CD1c-positive myeloid dendritic cell (primary cell): ENCODE measurements around the gene JAML.
A peak's percentile ranks its signal among the peaks of the same experiment; 100 is the strongest.

ENCODE experiments used
- DNase-seq: peaks from one replicate; pipeline ENCODE4 v3.0.0-alpha.2; 2016; ENCODE audit errors: extremely low spot score

Gene JAML

DNA sequence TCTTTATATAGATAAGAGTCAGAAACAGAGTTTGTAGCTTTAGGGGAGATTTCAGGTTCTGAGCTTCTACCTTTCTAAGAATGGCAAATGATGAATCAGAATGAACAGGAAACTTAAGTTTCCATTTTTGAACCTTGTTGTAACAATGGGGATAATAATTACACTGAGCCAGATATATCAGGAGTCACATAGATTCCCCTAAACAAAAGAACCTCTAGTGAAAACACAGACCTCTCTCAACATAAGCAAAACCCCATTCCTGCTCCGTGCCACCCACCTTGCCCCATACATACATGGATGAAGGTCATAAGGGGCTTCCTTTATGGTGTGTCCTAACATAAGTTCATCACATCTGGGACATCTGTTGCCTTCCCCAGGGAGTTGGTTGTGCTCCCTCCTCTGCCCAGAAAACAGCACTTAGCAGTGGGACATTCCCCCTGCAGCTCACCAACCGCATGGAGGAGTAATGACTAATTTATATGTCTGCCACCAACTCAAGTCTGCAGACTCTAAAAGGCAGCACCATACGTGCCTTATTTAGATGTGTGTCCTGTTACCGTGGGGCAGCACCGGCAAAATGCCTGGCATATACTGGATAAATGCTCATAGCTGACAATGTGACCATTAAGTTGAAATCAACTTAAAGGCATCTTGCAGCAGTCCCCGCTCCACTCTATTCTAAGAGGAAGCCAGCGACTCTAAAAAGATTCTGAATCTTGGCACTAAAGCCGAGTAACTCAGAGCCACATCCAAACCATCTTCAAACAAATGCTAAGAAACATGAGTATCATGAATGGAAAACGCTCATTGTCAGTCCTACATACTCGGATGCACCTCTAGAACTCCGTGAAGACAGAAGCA, 8.0 kb downstream of the JAML start:
- peak; percentile 50 for DNase-seq

DNA sequence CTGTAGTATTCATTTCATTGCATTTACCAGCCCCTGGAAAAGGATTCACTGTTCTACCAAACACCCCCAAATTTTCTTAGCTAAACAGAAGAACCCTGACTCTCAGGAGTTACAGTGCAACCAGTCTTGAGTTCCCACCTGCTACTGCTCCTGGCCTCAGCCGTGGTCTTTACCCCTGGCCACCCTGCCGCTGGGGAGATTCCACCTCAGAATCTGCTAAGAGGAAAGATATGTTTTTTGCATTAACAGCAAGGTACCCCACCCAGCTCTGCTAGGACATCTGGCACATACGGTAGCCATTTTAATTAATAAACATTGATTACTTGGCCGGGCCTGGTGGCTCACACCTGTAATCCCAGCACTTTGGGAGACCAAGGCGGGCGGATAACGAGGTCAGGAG, 9.0 kb downstream of the JAML start:
- no peak for DNase-seq

DNA sequence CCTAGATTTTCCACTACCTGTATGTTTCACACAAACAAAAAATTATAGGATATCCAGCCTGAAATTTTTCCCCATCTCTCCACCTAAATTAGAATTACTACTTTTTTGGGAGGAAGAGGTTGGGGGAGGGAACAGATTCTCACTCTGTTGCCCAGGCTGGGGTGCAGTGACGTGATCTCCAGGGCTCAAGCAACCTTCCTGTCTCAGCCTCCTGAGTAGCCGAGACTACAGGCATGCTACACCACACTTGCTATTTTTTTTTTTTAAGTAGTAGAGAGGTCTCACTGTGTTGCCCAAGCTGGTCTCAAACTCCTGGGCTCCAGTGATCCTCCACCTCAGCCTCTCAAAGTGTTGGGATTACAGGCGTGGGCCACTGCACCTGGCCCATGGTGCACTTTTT, 9.5 kb downstream of the JAML start:
- peak; percentile 38 for DNase-seq

DNA sequence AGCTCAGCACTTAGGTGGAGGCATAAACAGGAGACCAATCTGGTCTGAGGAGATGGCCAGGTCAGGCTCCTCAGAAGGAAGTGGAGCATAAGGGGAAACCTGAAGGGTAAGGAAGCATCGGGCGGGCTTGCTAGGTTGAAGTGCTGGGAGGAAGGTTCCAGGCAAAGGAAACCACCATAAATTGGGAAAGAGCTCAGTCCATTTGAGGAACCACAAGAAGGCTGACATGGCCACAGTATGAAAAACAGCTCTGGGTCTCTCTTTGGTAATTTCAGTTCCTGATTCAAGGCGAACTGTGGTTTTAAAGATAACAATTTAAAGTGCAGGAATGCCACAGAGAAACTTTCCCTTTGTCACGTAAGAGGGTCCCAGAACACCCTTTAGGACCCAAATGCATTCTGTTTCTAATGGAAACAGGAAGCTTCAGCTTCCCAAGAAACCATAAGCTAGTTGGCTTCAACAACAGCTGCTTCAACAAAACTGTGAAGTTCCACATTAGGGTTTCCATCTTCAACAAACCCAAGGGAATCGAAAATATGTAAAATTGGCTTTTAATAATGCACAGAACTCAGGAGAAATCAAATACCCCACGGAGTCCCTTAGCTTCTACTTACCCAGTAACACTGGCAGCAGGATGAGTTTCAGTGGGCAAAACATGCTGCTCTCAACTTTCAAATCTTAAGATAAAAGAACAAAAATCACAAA, 10.4 kb downstream of the JAML start:
- DNase-seq, result peak; percentile 95

DNA sequence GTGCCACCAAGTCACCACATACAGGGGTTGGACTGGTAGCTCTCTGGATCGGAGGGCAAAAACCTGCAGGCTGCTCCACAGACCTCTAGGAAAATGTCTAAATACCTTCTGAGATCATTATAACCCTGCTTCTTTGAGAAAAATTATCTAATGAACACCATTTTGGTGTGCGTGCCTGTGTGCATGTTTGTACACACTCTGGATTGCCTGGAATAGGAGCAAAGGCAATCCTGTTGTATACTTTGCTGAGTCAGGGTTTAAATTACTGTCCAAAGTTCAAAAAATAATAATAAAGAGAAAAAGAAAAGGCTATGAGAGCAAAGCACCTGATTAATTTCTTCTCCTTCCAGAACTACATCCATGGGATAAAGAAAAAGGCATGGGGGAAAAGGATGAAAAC, 11.0 kb downstream of the JAML start:
- no peak for DNase-seq

DNA sequence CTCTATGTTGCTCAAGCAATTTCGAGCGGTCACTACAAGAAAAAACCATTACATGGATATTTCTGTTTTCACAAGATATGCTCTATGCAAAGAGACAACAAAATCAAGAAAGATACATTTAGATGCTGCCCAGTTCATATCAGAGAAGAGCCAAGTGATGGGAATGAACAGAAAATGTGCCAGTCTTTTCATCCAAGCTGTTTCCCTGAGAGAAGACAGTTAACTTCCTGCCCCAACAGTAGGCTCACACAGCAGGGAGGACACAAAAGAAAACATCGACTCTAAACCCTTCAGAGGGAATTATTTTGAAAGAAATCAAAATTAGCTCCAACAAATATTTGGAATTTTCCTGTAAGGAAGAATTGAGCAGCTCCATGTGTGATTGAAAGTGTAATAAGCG, 11.6 kb downstream of the JAML start:
- no peak for DNase-seq

DNA sequence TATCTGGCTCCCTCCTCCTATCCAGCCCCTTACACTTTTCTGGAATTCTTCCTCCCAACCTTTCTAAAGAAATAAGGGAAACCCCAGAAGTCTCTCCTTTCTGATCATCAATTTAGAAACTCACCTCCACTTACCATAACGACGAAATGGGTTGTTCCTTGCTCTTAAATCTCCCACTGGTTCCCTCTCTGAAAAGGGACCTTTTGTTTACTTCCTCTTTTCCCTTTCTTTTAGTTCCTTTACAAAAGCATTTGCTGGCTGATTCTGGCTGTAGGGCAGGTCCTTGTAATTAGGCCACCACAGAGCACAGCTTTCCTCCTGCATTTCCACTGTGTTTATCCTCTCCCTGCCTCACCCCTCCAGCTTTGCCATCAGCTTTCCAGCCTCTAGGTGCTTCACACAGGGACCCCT, 12.0 kb downstream of the JAML start:
- peak; percentile 74 for DNase-seq

DNA sequence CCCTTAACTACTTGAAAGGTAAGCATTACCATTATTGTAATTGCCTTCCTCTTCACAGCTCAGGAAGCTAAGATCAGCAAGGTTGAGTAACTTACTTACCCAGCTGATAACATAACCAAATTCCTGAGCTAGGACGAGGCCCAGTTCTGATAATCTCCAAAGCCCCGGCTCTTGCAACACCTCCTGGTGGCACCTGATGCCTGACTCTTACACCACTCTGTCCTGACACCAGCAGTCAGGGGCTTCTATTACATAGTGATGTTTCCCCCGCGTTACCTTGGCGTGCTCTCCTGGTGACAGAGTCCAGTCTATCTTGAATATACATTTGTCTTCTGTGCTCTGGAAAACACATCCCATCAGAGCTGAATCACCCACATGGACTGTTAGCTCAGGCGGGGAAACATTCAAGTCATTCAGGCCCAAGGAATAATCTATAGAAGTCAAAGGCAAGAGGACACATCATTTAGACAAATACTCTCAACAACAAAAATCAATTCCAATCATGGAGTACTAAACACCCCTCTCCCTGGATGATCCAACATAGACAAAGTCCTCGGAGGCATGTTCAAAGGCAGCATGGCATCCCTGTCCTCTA, 12.6 kb downstream of the JAML start:
- no peak for DNase-seq

DNA sequence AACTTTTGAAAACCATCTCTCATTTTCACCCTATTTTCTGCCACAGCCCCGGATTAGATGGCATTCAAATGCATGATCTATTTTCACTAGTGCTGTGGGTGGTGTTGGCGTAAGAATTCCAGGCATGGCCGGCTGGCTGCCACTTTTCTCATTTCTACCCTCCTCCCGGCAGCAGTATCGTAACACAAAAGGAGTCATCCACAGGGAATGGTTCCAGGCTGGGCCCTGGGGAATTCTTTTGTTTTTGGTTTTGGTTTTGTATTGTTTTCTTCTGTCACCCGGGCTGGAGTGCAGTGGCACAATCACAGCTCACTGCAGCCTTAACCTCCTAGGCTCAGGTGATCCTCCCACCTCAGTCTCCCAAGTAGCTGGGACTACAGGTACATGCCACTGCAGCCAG, 13.8 kb downstream of the JAML start:
- DNase-seq, result no peak

DNA sequence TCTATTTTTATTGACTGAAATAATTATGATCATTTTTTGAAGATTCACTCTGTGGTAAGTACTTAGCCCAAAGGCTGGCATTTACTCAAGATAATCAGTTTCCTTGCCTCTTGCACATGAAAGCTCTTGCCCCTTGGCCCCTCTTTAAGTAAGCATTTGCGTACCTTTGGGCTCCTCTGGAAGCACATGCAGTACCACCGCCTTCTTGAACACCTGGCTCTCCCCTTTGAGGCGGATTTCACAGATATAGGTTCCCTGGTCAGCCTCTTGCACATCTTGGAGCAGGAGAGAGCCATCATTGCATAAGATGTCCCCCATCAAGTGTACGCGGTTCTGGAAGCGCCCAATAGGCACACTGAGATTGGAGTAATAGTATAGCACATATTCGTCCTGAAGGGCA, 14.5 kb downstream of the JAML start:
- DNase-seq, result no peak

DNA sequence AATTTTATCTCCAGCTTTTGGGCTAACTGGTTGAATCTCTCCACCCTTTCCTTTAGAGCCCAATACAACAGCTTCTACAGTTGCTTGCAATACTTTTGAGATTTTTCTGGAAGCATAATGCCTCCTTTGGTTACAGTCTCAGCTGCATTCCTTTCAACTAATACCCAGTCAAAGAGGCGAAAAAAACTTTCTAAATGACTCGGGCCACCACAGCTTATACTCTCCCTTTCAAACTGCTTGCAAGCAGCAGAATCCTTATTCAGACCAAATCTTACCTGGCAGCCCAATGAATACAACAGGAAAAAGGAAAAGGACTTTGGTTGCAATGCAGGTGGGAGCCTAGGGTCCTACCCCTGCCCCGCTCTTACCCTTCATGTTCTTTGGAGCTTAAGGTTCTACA, 15.8 kb downstream of the JAML start:
- no peak for DNase-seq

DNA sequence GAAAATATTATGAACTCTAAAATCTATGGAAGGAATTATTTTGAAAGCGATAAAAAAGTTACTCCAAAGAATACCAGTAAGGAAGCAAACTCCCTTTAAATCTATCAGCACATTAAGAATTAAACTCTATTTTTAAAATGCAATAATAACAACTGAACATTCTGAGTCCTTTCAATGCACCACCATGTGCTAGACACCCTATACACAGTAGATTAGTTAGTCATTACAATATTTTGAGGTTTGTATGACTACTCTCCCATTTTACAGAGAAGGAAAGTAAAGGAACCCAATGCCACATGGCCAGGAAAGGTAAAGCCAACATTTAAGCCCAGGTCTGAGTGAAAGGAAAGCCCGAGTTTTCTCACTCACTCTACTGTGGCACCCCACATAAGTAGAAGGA, 17.7 kb downstream of the JAML start:
- DNase-seq, result no peak

DNA sequence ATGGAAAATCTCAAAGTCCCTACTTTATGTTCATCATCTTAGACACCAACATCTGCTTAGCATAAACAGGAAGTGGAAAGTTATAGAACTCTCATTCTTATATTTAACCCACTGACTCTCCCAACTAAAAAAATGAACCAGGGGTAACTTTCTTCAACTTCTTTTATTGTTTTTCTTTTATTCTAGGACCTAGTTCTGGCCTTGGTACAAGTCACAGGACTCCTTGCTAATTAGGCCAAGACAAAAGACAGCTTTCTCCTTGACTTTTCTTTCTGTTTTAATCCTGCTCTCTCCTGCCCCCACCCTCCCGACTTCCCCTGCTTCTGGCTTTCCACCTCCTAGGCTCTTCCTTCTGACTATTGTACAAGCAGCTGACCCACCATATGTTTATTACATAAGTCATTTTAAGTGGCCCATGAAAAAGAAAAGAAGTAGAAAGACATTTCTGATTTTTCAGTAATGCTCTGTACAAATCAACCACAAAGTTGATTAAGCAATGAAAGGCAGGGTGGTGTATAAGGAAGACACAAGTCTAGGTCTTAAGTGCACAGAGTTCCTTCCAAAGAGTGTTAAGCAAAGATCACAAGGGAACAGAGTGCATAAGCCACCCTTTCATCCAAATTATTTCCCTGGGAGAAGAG, 18.3 kb downstream of the JAML start:
- peak; percentile 65 for DNase-seq

DNA sequence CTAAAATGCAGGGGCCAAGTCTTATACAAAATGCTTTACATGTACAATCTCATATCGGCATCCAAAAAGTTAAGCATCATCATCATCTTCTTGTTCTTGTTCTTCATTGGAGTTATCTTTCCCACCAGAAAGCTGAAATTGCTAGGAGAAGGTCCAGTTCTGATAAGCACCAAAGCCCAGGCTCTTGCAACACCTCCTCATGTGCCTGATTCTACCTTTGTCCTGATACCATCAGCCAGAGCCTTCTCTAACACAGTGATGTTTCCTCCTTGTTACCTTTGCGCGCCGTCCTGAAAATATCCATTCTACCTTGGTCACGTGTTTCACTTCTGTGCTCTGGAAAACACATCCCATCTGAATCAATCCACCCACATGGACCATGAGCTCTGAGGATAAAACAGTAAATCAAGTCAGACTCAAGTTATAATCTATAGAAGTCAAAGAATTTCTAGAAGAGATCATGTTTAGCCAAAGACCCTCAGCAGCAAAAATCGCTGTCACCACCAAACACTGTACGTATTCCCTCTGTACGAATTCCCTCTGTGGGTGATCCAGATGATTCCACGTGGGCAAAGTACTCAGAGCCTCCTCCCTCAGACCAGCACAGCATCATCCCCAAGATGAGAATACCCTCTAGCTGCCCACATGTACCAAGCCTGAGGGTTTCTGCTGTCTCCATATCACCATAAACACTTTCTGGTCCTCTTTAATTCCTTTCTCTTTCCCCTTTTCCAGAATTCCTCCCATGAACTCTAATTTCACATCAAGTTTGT, 19.0 kb downstream of the JAML start:
- no peak for DNase-seq

DNA sequence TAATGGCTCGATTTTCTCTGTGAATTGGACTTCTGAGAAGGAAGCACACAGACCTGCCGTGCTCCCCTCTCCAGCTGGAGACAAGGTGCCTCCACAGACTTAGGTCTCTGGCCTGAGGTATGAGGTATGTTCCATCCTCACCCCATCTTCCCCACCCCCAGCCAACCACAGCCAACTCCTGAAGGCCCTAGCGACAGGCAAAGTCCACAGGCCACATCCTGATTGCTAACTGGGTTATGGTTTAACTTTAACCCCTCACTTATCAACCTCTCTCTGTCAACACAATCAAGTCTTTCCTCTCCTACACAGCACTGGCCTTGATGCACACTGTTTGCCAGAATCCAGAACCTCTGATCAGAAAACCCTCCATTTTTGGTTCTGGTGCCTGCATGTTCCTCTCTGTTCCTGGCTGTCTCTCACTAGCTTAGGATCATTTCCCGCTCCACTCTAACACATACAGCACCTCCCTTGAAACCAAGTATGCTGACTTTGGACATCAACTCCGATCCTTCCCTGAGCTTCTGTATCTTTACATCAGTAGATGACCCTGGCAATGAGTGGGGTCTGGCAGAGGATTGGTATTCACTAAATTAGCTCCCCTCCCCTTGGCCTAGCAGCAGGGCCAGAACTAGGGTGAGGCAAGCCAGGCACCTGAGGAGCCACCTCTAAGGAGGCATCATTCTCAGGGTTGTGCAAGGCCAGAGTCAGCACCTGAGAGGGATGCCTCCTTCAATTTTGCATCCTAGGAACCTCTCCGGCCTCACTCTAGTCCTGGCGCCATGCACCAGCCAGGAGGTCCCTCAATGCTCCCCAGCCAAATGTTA, 22.0 kb downstream of the JAML start:
- no peak for DNase-seq

DNA sequence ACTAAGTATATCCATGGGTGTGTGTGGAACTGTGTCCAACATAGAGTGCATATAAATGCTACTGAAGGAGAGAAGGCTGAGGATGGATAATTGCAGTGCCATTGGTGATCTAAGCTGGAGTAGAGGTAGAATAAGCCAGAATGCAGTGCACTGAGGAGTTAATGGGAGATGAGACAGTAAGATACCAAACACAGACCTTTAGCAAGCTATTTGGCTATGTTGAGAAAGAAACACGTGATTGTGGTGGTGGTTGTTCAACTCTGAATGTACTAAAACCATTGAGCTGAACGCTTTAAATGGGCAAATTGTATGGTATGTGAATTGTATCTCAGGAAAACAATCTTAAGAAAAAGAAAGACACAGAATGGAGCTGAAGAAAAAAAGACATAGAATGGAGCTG, 22.8 kb downstream of the JAML start:
- no peak for DNase-seq

DNA sequence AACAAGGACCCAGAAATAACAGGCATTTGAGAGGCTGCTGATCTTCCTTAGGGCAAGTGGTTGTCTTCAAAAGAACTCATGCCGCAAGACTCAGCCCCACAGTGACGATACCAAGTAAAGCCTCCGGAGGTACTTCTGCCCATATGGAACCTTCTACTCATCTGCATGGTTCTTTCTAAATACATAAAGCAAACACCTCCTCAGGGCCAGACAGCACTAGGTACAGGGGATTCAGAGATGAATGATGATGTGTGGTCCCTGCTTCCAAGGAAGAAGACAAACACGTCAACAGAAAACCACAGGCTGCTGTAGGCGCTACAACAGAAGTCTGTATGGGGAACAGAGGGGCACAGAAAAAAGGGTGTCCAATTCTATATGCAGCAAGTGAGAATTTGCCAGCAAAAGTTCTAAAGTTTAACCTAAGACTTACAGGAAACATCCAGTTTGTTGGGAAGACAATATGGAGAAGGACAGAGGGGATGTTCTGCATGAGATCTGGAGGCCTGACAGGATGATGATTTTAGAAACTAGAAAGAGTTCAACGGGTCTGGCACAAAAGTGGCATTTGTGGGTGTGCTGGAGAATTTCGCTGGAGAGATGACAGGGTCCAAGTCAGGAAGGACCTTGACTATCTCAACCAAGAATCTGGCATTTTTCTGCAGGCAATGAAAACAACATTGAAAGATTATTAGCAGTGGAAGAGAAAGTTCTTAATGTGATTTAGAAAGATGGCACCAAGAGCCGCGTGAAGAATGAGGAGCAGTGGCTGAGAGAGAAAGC, 23.7 kb downstream of the JAML start:
- DNase-seq, result peak; percentile 59

DNA sequence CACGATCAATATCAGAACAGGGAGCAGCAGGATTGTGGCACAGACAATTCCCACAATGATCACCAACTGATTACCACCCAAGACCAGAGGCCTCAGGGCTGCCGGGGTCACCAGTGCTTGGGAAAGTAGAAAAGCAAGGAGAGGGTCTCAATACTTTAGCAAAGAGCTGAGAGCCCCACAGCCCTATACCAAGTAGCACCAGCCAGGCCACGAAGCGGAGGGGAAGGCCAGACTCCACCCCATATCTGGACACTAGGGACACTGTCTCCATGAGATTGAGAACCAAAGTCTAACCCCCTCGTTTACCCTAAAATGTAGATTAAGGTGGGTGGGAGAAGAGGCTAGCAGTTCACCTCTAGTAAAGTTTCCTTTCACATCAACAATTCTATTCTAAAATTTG, 24.3 kb downstream of the JAML start:
- DNase-seq, result no peak

DNA sequence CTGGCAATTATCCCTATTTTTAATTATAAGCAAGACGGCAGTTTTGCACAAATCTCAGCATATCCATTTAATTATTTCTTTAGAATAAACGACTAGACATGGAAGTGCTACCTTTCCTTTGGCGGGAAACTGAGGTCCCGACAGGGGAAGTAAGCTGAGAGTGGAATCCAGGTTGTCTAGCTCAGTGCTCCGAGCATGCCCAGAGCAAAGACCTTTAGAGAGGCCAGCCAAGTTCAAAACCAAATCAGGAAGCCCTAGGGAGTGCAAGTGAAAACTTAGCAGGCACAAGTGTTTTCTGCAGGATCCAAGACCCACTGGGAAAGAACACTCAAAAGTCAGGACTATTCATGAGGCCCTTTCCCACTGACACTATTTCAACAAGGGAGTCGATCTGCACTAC, 25.7 kb downstream of the JAML start:
- DNase-seq, result no peak

DNA sequence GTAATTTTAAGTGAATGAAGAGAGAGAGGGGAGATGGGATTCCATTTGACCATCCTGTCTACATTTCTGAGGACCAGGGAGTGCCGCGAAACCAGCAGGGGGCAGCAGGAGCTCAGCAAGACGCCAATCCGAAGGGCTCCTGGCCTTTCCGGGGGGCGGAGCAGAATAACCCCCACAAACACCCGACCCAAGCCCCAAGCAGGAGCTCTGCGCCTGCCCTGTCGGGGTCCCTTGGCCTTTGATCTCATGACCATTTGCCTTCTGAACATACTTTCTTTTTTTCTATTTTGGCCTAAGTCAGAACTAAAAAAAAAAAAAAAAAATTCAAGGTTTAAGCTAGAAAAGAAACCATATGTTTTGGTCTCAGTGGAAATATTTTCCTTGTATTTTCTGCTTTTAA, 26.4 kb downstream of the JAML start:
- DNase-seq, result peak; percentile 78
